Upper lobe of left lung (tissue), 6 donors: ENCODE data around the gene ARL6IP6. TPM values are rescaled to one million over a fixed set of nuclear protein-coding genes. Genes with fewer than 3 reads are reported as not detected.
"Not testable (repeated sequence)": the region's sequence is repeated elsewhere in the genome, so short reads cannot be mapped to it uniquely, and the experiment has no call there.

ENCODE experiments used
- ATAC-seq, 2 donors: fragments of 200-7000 bp; cut with Tn5 transposase; one replicate each; pipeline ENCODE4 v1.9.1; 2022; ENCODE audit warnings: mild to moderate bottlenecking in 2 of 2, moderate library complexity in 2 of 2; ENCODE audit not compliant: low FRiP score in 2 of 2
- DNase-seq, 2 donors: peaks; one replicate each; pipeline ENCODE4 v3.0.0-alpha.2; 2019 to 2020
- H3K27ac ChIP-seq, 4 donors: fragments of 200-600 bp; sonication (generic); one replicate each; pipeline ENCODE4 v1.5.1; 2016 to 2019
- H3K27me3 ChIP-seq, 4 donors: fragments of 200-600 bp; sonication (generic); one replicate each; pipeline ENCODE4 v1.5.1; 2017 to 2019
- H3K36me3 ChIP-seq, 4 donors: fragments of 200-600 bp; sonication (generic); one replicate each; pipeline ENCODE4 v1.5.1; 2016 to 2019
- H3K4me1 ChIP-seq, 4 donors: fragments of 200-600 bp; sonication (generic); one replicate each; pipeline ENCODE4 v1.5.1; 2018 to 2019
- H3K4me3 ChIP-seq, 4 donors: fragments of 200-600 bp; sonication (generic); one replicate each; pipeline ENCODE4 v1.5.1; 2017 to 2019; ENCODE audit warnings: mild to moderate bottlenecking in 2 of 4, moderate library complexity in 1 of 4
- H3K9me3 ChIP-seq, 4 donors: fragments of 200-600 bp; sonication (generic); one replicate each; pipeline ENCODE4 v1.5.1; 2018 to 2019
- EP300 ChIP-seq, 4 donors: sonication (generic); formaldehyde crosslinking; IDR thresholded peaks; one replicate each; pipeline ENCODE4 v1.5.1; 2017; ENCODE audit warnings: antibody characterized with exemption in 4 of 4, control low read depth in 2 of 4
- POLR2A ChIP-seq, 4 donors: fragments of 450-650 bp; IDR thresholded peaks; one replicate each; pipeline ENCODE4 v1.5.1; 2016 to 2017; ENCODE audit warnings: antibody characterized with exemption in 4 of 4, mild to moderate bottlenecking in 2 of 4
- POLR2AphosphoS5 ChIP-seq, 2 donors: sonication (generic); formaldehyde crosslinking; IDR thresholded peaks; one replicate each; pipeline ENCODE4 v1.5.1; 2017; ENCODE audit warnings: antibody characterized with exemption in 2 of 2
- WGBS, 2 donors: methylation state at CpG; one replicate each; pipeline ENCODE4 v1.1.5; 2017 to 2018; 5-methylcytosine and 5-hydroxymethylcytosine counted together
- total RNA-seq, 6 donors: library from RNA; depleted of rRNA in 4 of 6; stranded (reverse); fragments of >200 nt in 4 of 6; gene quantifications; one replicate each; pipeline versions ENCODE4 v1.1.0 to v1.2.1, GENCODE V29; 2016 to 2021
- TF ChIP-seq, protein P1 (sequence below), 6 experiments: fragments of 450-650 bp in 4 of 6; fragments of 200-600 bp in 2 of 6; sonication (generic) in 2 of 6; IDR thresholded peaks; one replicate each; pipeline ENCODE4 v1.5.1; 2016 to 2019; ENCODE audit warnings: antibody characterized with exemption in 6 of 6
- donor health status: DM: no; HTN: no; CAD: no; lungs with moderate emphysema.
- donor health status: DM: no; HTN: yes; CAD: no; lungs with severe emphysema.

Gene ARL6IP6
- total RNA-seq, 6 donors from 2014 or later, result 7.5 to 27.4 (median 20.0) TPM

DNA sequence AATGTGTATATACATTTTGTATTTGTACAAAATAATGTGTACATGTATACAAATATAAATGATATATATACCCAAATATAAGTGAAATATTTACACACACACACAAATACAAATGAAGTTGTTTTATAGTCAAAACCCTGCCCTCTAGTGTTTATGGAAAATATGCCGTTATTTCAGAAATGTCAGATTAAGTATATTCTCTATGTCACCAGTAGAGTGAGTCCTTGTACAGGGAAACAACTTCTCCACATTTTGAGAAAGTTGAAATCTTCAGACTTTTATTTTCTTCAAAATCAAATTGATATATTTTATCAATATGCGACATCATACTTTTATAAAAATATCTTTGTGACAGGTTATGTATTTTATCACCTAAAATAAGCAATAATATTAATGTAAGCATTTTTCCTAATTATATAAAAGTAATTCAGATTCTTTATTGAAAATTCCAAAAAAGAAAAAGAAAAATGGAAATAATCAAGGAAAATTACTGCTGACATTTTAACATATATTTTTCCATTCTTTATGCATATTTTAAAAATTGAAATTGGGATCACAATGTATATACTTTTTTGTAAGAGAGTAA is 22.4 kb downstream of the ARL6IP6 start:
- no peak overlapping the region for H3K4me3 ChIP-seq
- TF ChIP-seq, protein P1, sequence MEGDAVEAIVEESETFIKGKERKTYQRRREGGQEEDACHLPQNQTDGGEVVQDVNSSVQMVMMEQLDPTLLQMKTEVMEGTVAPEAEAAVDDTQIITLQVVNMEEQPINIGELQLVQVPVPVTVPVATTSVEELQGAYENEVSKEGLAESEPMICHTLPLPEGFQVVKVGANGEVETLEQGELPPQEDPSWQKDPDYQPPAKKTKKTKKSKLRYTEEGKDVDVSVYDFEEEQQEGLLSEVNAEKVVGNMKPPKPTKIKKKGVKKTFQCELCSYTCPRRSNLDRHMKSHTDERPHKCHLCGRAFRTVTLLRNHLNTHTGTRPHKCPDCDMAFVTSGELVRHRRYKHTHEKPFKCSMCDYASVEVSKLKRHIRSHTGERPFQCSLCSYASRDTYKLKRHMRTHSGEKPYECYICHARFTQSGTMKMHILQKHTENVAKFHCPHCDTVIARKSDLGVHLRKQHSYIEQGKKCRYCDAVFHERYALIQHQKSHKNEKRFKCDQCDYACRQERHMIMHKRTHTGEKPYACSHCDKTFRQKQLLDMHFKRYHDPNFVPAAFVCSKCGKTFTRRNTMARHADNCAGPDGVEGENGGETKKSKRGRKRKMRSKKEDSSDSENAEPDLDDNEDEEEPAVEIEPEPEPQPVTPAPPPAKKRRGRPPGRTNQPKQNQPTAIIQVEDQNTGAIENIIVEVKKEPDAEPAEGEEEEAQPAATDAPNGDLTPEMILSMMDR (IDR thresholded peaks at IDR 0.05), result peak in 5 of 6 experiments; percentile 47 to 81 (median 75)
- TF ChIP-seq EP300 (IDR thresholded peaks at IDR 0.05), result no peak
- DNase-seq, result no peak
- peaks cover 0 to 26% (median 5%) of the 10 kb centered on the region in 4 donors for H3K36me3 ChIP-seq
- no peaks in the 10 kb centered on the region for H3K4me1 ChIP-seq
- no peaks in the 10 kb centered on the region for H3K27me3 ChIP-seq
- ATAC-seq, result peak in 1 of 2 donors; percentile 83
- 44 to 54% methylated on average over 2 of the region's 2 CpGs for WGBS, 2 donors
- H3K9me3 ChIP-seq, result no peaks in the 10 kb centered on the region
- no peak overlapping the region for H3K27ac ChIP-seq

DNA sequence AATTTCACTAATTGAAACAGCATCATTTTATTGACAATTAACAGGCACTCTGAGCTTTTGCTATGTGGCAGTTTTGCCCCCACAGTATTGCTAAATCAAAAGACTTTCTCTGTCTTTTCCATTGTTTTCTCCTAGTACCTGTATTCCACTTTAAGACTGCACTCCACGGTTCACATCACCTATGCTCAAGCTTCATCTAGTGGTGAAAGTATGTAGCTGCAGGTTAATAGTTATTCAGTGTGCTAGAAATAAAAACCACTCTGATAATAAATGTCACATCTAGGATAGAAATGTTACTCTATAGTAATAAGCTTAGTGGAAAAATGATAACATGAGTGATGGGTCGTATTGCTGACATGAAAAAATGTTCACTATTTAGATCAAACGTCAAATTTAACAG is 24.6 kb downstream of the ARL6IP6 start:
- no peaks in the 10 kb centered on the region for H3K27me3 ChIP-seq
- no peak for DNase-seq
- H3K9me3 ChIP-seq, result no peaks in the 10 kb centered on the region
- no peak for ATAC-seq
- H3K4me1 ChIP-seq, result no peaks in the 10 kb centered on the region
- no peak overlapping the region for H3K4me3 ChIP-seq
- TF ChIP-seq, protein P1 (IDR thresholded peaks at IDR 0.05), result peak in 5 of 6 experiments; percentile 11 to 38 (median 34)
- no peak for TF ChIP-seq EP300 (IDR thresholded peaks at IDR 0.05)
- H3K27ac ChIP-seq, result no peak overlapping the region
- 71 to 73% methylated on average over 3 of the region's 3 CpGs for WGBS, 2 donors
- peaks cover 0 to 18% (median 2%) of the 10 kb centered on the region in 4 donors for H3K36me3 ChIP-seq

DNA sequence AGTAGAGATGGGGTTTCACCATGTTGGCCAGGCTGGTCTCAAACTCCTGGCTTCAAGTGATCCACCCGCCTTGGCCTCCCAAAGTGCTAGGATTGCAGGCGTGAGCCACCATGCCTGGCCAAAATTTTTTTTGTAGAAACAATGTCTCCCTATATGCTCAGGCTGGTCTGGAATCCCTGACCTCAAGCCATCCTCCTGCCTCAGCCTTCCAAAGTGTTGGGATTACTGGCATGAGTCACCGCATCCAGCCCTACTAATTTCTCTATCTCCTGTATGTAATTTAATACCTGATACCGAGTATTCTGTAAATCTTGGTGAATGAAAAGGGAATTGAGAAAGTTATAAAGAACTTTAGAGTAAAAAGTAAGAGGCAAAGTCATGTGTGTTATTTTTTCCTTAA is 29.3 kb downstream of the ARL6IP6 start:
- not testable (repeated sequence) for H3K4me1 ChIP-seq, H3K27ac ChIP-seq, DNase-seq, H3K27me3 ChIP-seq, H3K9me3 ChIP-seq, H3K4me3 ChIP-seq, ATAC-seq
- H3K36me3 ChIP-seq, result peaks cover 0 to 17% (median 4%) of the 10 kb centered on the region in 4 donors
- 85 to 95% methylated on average over 4 of the region's 4 CpGs for WGBS, 2 donors

DNA sequence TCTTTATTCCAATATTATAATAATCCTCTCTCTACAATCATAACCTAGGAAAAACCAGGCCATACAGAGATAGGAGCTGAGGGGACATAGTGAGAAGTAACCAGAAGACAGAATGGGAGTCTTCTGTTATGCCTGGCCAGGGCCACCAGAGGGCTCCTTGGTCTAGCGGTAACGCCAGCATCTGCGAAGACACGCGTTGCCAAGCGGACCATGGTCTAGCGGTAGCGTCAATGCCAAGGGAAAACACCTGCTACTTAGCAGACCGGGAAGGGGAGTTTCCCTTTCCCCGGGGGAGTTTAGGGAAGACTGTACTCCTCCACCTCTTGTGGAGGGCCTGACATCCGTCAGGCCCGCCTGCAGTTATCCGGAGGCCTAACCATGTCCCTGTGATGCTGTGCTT is 36.6 kb downstream of the ARL6IP6 start:
- 95 to 97% methylated on average over 13 of the region's 13 CpGs for WGBS, 2 donors
- no peak overlapping the region for H3K27ac ChIP-seq
- no peaks in the 10 kb centered on the region for H3K9me3 ChIP-seq
- peak in 1 of 2 donors; percentile 21 for DNase-seq
- H3K27me3 ChIP-seq, result no peaks in the 10 kb centered on the region
- H3K4me1 ChIP-seq, result no peaks in the 10 kb centered on the region
- ATAC-seq, result no peak
- H3K4me3 ChIP-seq, result no peak overlapping the region
- peaks cover 0 to 34% (median 11%) of the 10 kb centered on the region in 4 donors for H3K36me3 ChIP-seq
- no peak for TF ChIP-seq POLR2A (IDR thresholded peaks at IDR 0.05)
- no peak for TF ChIP-seq POLR2AphosphoS5 (IDR thresholded peaks at IDR 0.05)
- TF ChIP-seq, protein P1 (IDR thresholded peaks at IDR 0.05), result no peak
- TF ChIP-seq EP300 (IDR thresholded peaks at IDR 0.05), result no peak

DNA sequence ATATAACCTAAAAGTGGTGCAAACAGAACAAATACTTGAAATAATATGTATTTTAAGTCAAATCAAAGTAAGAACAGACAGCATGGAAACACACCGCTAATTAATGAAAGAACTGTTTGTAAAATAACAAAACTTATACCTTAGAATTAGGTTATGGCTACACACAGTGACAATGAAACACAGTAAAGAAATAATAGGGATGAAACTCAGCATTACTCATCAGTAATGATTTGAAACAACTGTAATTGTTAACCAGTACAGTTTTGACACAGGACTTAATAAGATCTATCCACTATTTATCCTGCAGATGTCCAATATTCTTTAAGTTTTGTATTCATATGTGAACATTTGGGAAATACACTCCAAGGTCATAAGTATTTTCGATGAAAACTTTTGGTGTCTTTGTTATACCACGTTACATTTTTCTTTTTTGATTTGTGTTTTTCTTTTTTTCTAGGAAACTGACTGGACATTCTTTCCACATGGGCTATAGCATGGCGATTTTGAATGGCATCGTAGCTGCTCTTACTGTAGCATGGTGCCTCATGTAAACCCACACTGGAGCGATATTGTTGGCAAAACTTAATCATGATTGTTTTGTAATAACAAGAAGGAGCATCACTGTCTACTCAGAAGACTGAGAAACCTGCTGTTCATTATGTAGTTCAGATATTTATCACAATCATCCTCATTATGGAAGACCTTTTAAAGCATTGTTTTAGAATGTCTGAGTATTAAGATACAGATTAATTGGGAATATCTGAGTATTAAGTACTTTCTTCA is 41.1 kb downstream of the ARL6IP6 start:
- H3K36me3 ChIP-seq, result peaks cover 0 to 33% (median 8%) of the 10 kb centered on the region in 4 donors
- TF ChIP-seq POLR2A (IDR thresholded peaks at IDR 0.05), result no peak
- no peak for TF ChIP-seq EP300 (IDR thresholded peaks at IDR 0.05)
- TF ChIP-seq, protein P1 (IDR thresholded peaks at IDR 0.05), result no peak
- no peak for TF ChIP-seq POLR2AphosphoS5 (IDR thresholded peaks at IDR 0.05)

More for the DNA sequence above, 41.1 kb downstream of the ARL6IP6 start:
- 90 to 92% methylated on average over 6 of the region's 6 CpGs for WGBS, 2 donors
- H3K4me1 ChIP-seq, result no peaks in the 10 kb centered on the region
- no peak overlapping the region for H3K4me3 ChIP-seq
- H3K27ac ChIP-seq, result no peak overlapping the region
- H3K27me3 ChIP-seq, result no peaks in the 10 kb centered on the region
- DNase-seq, result no peak
- ATAC-seq, result no peak
- no peaks in the 10 kb centered on the region for H3K9me3 ChIP-seq
